Measurements from ENCODE around the gene SLC43A3. TPM values are rescaled to one million over a fixed set of nuclear protein-coding genes. Genes with fewer than 3 reads are reported as not detected.
A peak's percentile ranks its signal among the peaks of the same experiment; 100 is the strongest.

The SLC43A3 gene
- total and polyA plus RNA-seq, 2 experiments from 2014 or later, result 19.3 to 20.7 TPM

DNA sequence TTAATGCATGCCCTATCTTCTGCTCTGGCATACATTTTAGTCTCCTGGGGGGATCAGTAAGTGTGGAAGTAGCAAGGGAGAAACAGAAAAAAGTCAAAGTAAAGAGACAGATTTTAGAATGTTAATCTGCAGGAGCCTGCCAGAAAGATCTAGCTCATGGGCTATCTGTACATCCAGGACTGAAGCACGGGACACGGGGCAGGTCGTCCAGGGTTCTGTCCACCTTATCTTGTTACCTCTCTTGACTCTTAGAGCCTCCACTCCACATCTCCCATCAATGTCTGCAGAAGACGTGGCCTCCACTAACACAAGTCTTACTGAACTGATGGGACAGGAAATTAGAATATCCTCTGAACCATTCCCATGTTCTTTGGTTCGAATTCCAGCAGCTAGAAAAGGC lies 1.7 kb upstream of the SLC43A3 start:
- no peak for DNase-seq (ENCODE audit: low spot score)
- H3K4me2 ChIP-seq, result no peak overlapping the region
- 75% methylated on average over 5 of the region's 5 CpGs for WGBS (ENCODE audit: low lambda C conversion rate, missing lambda C conversion rate)
- no peak overlapping the region for H3K27ac ChIP-seq
- no peaks in the 10 kb centered on the region for H3K79me2 ChIP-seq
- H3K36me3 ChIP-seq (replicated peaks; ENCODE audit: insufficient read depth, low read depth), result no peaks in the 10 kb centered on the region
- H3K9me3 ChIP-seq (ENCODE audit: low read depth), result no peaks in the 10 kb centered on the region
- no peaks in the 10 kb centered on the region for H3K27me3 ChIP-seq
- no peak for TF ChIP-seq EZH2 (IDR thresholded peaks at IDR 0.05; ENCODE audit: borderline replicate concordance)
- TF ChIP-seq, protein P1, sequence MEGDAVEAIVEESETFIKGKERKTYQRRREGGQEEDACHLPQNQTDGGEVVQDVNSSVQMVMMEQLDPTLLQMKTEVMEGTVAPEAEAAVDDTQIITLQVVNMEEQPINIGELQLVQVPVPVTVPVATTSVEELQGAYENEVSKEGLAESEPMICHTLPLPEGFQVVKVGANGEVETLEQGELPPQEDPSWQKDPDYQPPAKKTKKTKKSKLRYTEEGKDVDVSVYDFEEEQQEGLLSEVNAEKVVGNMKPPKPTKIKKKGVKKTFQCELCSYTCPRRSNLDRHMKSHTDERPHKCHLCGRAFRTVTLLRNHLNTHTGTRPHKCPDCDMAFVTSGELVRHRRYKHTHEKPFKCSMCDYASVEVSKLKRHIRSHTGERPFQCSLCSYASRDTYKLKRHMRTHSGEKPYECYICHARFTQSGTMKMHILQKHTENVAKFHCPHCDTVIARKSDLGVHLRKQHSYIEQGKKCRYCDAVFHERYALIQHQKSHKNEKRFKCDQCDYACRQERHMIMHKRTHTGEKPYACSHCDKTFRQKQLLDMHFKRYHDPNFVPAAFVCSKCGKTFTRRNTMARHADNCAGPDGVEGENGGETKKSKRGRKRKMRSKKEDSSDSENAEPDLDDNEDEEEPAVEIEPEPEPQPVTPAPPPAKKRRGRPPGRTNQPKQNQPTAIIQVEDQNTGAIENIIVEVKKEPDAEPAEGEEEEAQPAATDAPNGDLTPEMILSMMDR (IDR thresholded peaks at IDR 0.05; ENCODE audit: poor library complexity), result no peak
- no peak for TF ChIP-seq EZH2phosphoT487 (IDR thresholded peaks at IDR 0.05; ENCODE audit: low read depth, severe bottlenecking, unreplicated experiment)
- peaks cover 16% of the 10 kb centered on the region for H3K4me1 ChIP-seq (ENCODE audit: insufficient read depth)
- H2AFZ ChIP-seq, result no peak overlapping the region
- H4K20me1 ChIP-seq (ENCODE audit: insufficient read depth, poor library complexity, severe bottlenecking), result no peaks in the 10 kb centered on the region
- no peak overlapping the region for H3K4me3 ChIP-seq
- H3K9me2 ChIP-seq (replicated peaks; ENCODE audit: insufficient read depth), result no peaks in the 10 kb centered on the region

DNA sequence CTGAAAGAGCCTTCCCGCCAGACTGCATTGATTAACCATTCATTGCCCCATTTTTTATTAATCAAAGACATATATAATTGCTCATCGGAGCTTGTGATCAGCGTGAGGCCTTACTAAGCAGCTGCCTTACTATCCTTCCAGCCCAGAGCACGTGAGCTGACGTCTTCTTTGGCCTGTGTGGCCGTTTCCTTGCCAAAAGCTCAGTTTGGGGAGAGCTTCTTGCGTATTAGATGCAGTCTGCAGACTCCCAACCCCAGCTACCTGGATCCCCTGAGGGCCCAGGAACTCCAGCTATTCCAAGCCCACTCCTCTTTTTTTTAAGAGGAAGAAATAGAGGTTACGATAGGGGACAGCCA lies 784 bp upstream of the SLC43A3 start:
- Histone ChIP-seq H3K27ac (peak overlapping the region; percentile 86), H3K4me2 (peak overlapping the region; percentile 85)

DNA sequence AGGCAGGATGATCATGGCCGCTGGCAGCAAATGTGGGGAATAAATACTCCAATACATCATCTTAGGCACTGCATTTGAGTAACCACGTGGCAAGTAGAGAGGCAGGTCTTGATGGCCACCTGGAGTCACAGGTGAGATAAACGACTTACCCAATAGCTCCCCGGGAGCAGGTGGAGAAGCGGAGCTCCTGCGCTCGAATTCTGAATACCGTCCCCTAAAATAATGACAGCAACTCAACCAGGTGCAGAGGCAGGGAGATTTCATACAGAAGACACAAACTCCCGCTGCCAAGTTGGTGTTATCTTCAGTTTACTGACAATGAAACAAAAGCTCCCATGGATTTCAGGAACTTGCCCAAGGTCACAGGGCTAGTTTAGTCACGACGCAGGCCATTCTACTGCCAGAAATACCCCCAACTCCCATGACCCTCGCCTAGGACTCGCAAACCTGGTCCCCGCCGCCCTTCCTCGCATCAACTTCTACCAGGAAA lies 437 bp downstream of the SLC43A3 start:
- no peaks in the 10 kb centered on the region for H3K79me2 ChIP-seq
- peak overlapping the region; percentile 85 for H3K4me2 ChIP-seq
- H4K20me1 ChIP-seq (ENCODE audit: insufficient read depth, poor library complexity, severe bottlenecking), result no peaks in the 10 kb centered on the region
- WGBS (ENCODE audit: low lambda C conversion rate, missing lambda C conversion rate), result 25% methylated on average over 16 of the region's 16 CpGs
- peak overlapping the region; percentile 55 for H3K4me3 ChIP-seq
- peaks cover 16% of the 10 kb centered on the region for H3K4me1 ChIP-seq (ENCODE audit: insufficient read depth)
- peak overlapping the region; percentile 86 for H3K27ac ChIP-seq
- no peak for DNase-seq (ENCODE audit: low spot score)
- peak overlapping the region; percentile 84 for H2AFZ ChIP-seq
- no peaks in the 10 kb centered on the region for H3K27me3 ChIP-seq
- H3K36me3 ChIP-seq (replicated peaks; ENCODE audit: insufficient read depth, low read depth), result no peaks in the 10 kb centered on the region
- no peaks in the 10 kb centered on the region for H3K9me2 ChIP-seq (replicated peaks; ENCODE audit: insufficient read depth)
- H3K9me3 ChIP-seq (ENCODE audit: low read depth), result no peaks in the 10 kb centered on the region
- TF ChIP-seq EZH2 (IDR thresholded peaks at IDR 0.05; ENCODE audit: borderline replicate concordance), result no peak
- TF ChIP-seq, protein P1 (IDR thresholded peaks at IDR 0.05; ENCODE audit: poor library complexity), result no peak
- no peak for TF ChIP-seq EZH2phosphoT487 (IDR thresholded peaks at IDR 0.05; ENCODE audit: low read depth, severe bottlenecking, unreplicated experiment)

More for the DNA sequence above, 784 bp upstream of the SLC43A3 start:
- no peaks in the 10 kb centered on the region for H3K36me3 ChIP-seq (replicated peaks; ENCODE audit: insufficient read depth, low read depth)
- no peaks in the 10 kb centered on the region for H3K27me3 ChIP-seq
- H3K79me2 ChIP-seq, result no peaks in the 10 kb centered on the region
- no peaks in the 10 kb centered on the region for H4K20me1 ChIP-seq (ENCODE audit: insufficient read depth, poor library complexity, severe bottlenecking)
- no peak overlapping the region for H3K4me3 ChIP-seq
- TF ChIP-seq EZH2 (IDR thresholded peaks at IDR 0.05; ENCODE audit: borderline replicate concordance), result no peak
- TF ChIP-seq, protein P1 (IDR thresholded peaks at IDR 0.05; ENCODE audit: poor library complexity), result no peak
- TF ChIP-seq EZH2phosphoT487 (IDR thresholded peaks at IDR 0.05; ENCODE audit: low read depth, severe bottlenecking, unreplicated experiment), result no peak
- H3K4me1 ChIP-seq (ENCODE audit: insufficient read depth), result peaks cover 16% of the 10 kb centered on the region
- peak overlapping the region; percentile 84 for H2AFZ ChIP-seq
- 93% methylated on average over 8 of the region's 8 CpGs for WGBS (ENCODE audit: low lambda C conversion rate, missing lambda C conversion rate)
- no peaks in the 10 kb centered on the region for H3K9me2 ChIP-seq (replicated peaks; ENCODE audit: insufficient read depth)
- no peaks in the 10 kb centered on the region for H3K9me3 ChIP-seq (ENCODE audit: low read depth)
- DNase-seq (ENCODE audit: low spot score), result no peak

All from hepatocyte (in vitro differentiated cells).